ENCODE data around the gene TTLL9. TPM values are rescaled to one million over a fixed set of nuclear protein-coding genes. Genes with fewer than 3 reads are reported as not detected.
"Not testable (repeated sequence)": the region's sequence is repeated elsewhere in the genome, so short reads cannot be mapped to it uniquely, and the experiment has no call there.

Gene TTLL9
- total RNA-seq, result not detected
- long read RNA-seq, result 0 reads

- DNase-seq, result peak; percentile 61
Observed at GRCh38 chr20:31869942-31870725, at the start of gene TTLL9, which contains the start of gene DUSP15. TSS of gene TTLL9 (plus strand) at chr20:31870634. CDS start at chr20:31871127, 493 bp downstream. TSS of gene DUSP15 (minus strand) at chr20:31870527. CDS start at chr20:31870337, 190 bp downstream.

GRCh38 chr20:31821427-31821826 lies 49.0 kb upstream of the TTLL9 start:
- ATAC-seq (ENCODE audit: poor library complexity), result no peak
- intact Hi-C loops (cut with DNase I), result loop anchor here (10.0 kb wide), 1 partner anchor 213 kb away; no protein-coding TSS in a partner anchor
- no peak for DNase-seq

More at GRCh38 chr20:31869942-31870725, at the start of gene TTLL9, which contains the start of gene DUSP15:
- ATAC-seq (ENCODE audit: poor library complexity), result peak; percentile 94
- intact Hi-C loops (cut with DNase I), result no loop called here

GRCh38 chr20:31822421-31823330 lies 47.8 kb upstream of the TTLL9 start:
- ATAC-seq (ENCODE audit: poor library complexity) (peak; percentile 90), DNase-seq (peak; percentile 89)
- intact Hi-C loops (cut with DNase I), result loop anchor here (10.0 kb wide), 1 partner anchor 212 kb away; no protein-coding TSS in a partner anchor

- intact Hi-C loops (cut with DNase I), result loop anchor here (10.0 kb wide), 1 partner anchor 211 kb away; no protein-coding TSS in a partner anchor
- no peak for DNase-seq
Observed at GRCh38 chr20:31823360-31824124, 46.9 kb upstream of the TTLL9 start.

GRCh38 chr20:31824125-31824485 lies 46.3 kb upstream of the TTLL9 start:
- ATAC-seq (ENCODE audit: poor library complexity) (no peak), DNase-seq (no peak)
- intact Hi-C loops (cut with DNase I), result loop anchor here (10.0 kb wide), 1 partner anchor 211 kb away; no protein-coding TSS in a partner anchor

More at GRCh38 chr20:31823360-31824124, 46.9 kb upstream of the TTLL9 start:
- ATAC-seq (ENCODE audit: poor library complexity), result no peak

GRCh38 chr20:31824554-31825313 lies 45.7 kb upstream of the TTLL9 start:
- intact Hi-C loops (cut with DNase I), result loop anchor here (10.0 kb wide), 1 partner anchor 210 kb away; no protein-coding TSS in a partner anchor
- DNase-seq (no peak), ATAC-seq (ENCODE audit: poor library complexity) (no peak)

- ATAC-seq (ENCODE audit: poor library complexity), result no peak
- no peak for DNase-seq
- intact Hi-C loops (cut with DNase I), result loop anchor here (10.0 kb wide), 1 partner anchor 209 kb away; no protein-coding TSS in a partner anchor
Observed at GRCh38 chr20:31826074-31826473, 44.4 kb upstream of the TTLL9 start.

GRCh38 chr20:31827059-31827458 lies 43.4 kb upstream of the TTLL9 start:
- ATAC-seq (ENCODE audit: poor library complexity) (no peak), DNase-seq (no peak)
- intact Hi-C loops (cut with DNase I), result loop anchor here (10.0 kb wide), 1 partner anchor 208 kb away; no protein-coding TSS in a partner anchor

- DNase-seq; ATAC-seq (ENCODE audit: poor library complexity): not testable (repeated sequence)
- intact Hi-C loops (cut with DNase I), result loop anchor here (10.0 kb wide), 1 partner anchor 207 kb away; no protein-coding TSS in a partner anchor
Observed at GRCh38 chr20:31828016-31828415, 42.4 kb upstream of the TTLL9 start.

GRCh38 chr20:31829731-31830130 lies 40.7 kb upstream of the TTLL9 start:
- DNase-seq (no peak), ATAC-seq (ENCODE audit: poor library complexity) (no peak)
- intact Hi-C loops (cut with DNase I), result loop anchor here (10.0 kb wide), 1 partner anchor 205 kb away; no protein-coding TSS in a partner anchor

GRCh38 chr20:31830406-31830981 lies 39.9 kb upstream of the TTLL9 start:
- intact Hi-C loops (cut with DNase I), result no loop called here
- ATAC-seq (ENCODE audit: poor library complexity), result no peak

GRCh38 chr20:31831211-31831610 lies 39.2 kb upstream of the TTLL9 start:
- DNase-seq (no peak), ATAC-seq (ENCODE audit: poor library complexity) (no peak)
- intact Hi-C loops (cut with DNase I), result no loop called here

More at GRCh38 chr20:31830406-31830981, 39.9 kb upstream of the TTLL9 start:
- DNase-seq, result no peak

GRCh38 chr20:31831771-31832306 lies 38.6 kb upstream of the TTLL9 start:
- intact Hi-C loops (cut with DNase I), result no loop called here
- DNase-seq, result no peak
- ATAC-seq (ENCODE audit: poor library complexity), result no peak

- intact Hi-C loops (cut with DNase I), result no loop called here
- ATAC-seq (ENCODE audit: poor library complexity) (peak; percentile 50), DNase-seq (peak; percentile 80)
Observed at GRCh38 chr20:31833130-31833930, 37.1 kb upstream of the TTLL9 start.

GRCh38 chr20:31833931-31834521 lies 36.4 kb upstream of the TTLL9 start:
- ATAC-seq (ENCODE audit: poor library complexity) (no peak), DNase-seq (no peak)
- intact Hi-C loops (cut with DNase I), result no loop called here

GRCh38 chr20:31835554-31835953 lies 34.9 kb upstream of the TTLL9 start:
- intact Hi-C loops (cut with DNase I), result no loop called here
- ATAC-seq (ENCODE audit: poor library complexity) (no peak), DNase-seq (no peak)

Data from Right ventricle myocardium superior (tissue), 1 donor.